ENCODE data around the gene FSCN2. TPM values are rescaled to one million over a fixed set of nuclear protein-coding genes. Genes with fewer than 3 reads are reported as not detected.

FSCN2 gene
- total RNA-seq, 6 experiments from 2014 or later = 0.71 to 1.4 (median 0.99) TPM

- no peak for DNase-seq
- TF ChIP-seq CTCF (IDR thresholded peaks at IDR 0.05) = no peak
- Mint-ChIP-seq H3K36me3 (ENCODE audit: low read depth) (peaks cover 10% of the 10 kb centered on the region), H3K27ac (peak overlapping the region; percentile 68; the same call in 1 of the 2 replicates), H3K9me3 (peaks cover 3% of the 10 kb centered on the region; the same call in 1 of the 2 replicates), H3K4me3 (peak overlapping the region; percentile 92), H3K4me1 (ENCODE audit: low read depth) (peaks cover 17% of the 10 kb centered on the region), H3K27me3 (ENCODE audit: insufficient read depth) (peaks cover 4% of the 10 kb centered on the region)
Measured at GRCh38 chr17:81517009-81517338, 11.2 kb upstream of the FSCN2 start.

DNA sequence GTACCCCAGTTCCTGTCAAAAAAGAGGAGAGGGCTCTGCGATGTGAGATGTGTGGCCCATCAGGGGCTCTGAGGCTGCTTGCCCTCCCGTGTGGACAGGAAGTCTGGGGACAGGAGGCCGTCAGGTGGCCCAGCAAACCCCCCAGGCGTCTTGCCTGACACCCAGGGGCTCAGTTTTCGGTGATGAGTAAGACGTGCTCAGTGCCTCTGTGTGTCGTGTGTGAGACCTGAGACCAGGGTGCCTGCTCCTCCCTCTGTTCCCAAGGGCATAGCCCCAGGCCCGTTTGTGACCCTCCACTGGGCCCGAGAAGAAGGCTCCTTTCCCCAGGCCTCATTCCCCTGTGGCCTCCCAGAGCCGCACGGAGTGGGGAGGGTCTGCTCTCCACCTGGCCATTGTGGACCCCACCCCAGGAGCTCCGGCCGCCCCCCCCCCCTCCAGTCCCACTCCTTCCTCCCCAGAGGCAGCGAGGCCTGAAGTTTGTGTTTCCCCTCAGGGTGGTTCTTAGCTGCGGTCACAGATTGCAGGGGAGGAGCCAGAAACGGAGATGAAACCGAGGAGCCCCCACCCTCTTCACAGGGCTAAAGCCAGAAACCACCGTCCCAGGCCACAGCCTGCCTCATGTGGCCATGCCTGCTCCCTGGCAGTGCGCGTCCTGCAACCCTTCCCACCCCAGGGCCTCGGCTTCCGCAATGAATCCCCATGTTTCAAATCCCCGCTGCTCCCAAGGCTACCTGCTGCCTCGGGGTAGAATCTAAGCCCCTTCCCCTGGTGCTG lies 10.7 kb upstream of the FSCN2 start:
- no peak for TF ChIP-seq CTCF (IDR thresholded peaks at IDR 0.05)
- no peak for DNase-seq
- H3K27ac Mint-ChIP-seq = peak overlapping the region; percentile 52; the same call in 1 of the 2 replicates
- no peaks in the 10 kb centered on the region for H3K27me3 Mint-ChIP-seq (ENCODE audit: insufficient read depth)
- peaks cover 6% of the 10 kb centered on the region for H3K36me3 Mint-ChIP-seq (ENCODE audit: low read depth)
- peak overlapping the region; percentile 73 for H3K4me3 Mint-ChIP-seq
- no peaks in the 10 kb centered on the region for H3K9me3 Mint-ChIP-seq
- peaks cover 17% of the 10 kb centered on the region for H3K4me1 Mint-ChIP-seq (ENCODE audit: low read depth)

- Mint-ChIP-seq H3K4me1 (ENCODE audit: low read depth) (peaks cover 17% of the 10 kb centered on the region), H3K9me3 (no peaks in the 10 kb centered on the region), H3K36me3 (ENCODE audit: low read depth) (peaks cover 6% of the 10 kb centered on the region), H3K27ac (peak overlapping the region; percentile 52; the same call in 1 of the 2 replicates), H3K27me3 (ENCODE audit: insufficient read depth) (no peaks in the 10 kb centered on the region), H3K4me3 (peak overlapping the region; percentile 73)
- no peak for TF ChIP-seq CTCF (IDR thresholded peaks at IDR 0.05)
- no peak for DNase-seq
Measured at GRCh38 chr17:81518113-81518784, 9.9 kb upstream of the FSCN2 start.

- no peaks in the 10 kb centered on the region for H3K27me3 Mint-ChIP-seq (ENCODE audit: insufficient read depth)
- peak overlapping the region; percentile 73; the same call in 1 of the 2 replicates for H3K4me3 Mint-ChIP-seq
- no peak overlapping the region for H3K27ac Mint-ChIP-seq
- peaks cover 17% of the 10 kb centered on the region for H3K4me1 Mint-ChIP-seq (ENCODE audit: low read depth)
- H3K9me3 Mint-ChIP-seq = no peaks in the 10 kb centered on the region
- TF ChIP-seq CTCF (IDR thresholded peaks at IDR 0.05) = no peak
- no peak for DNase-seq
- peaks cover 6% of the 10 kb centered on the region for H3K36me3 Mint-ChIP-seq (ENCODE audit: low read depth)
Measured at GRCh38 chr17:81518785-81519283, 9.3 kb upstream of the FSCN2 start.

- TF ChIP-seq CTCF (IDR thresholded peaks at IDR 0.05) = peak; percentile 76
- Mint-ChIP-seq H3K36me3 (ENCODE audit: low read depth) (peaks cover 6% of the 10 kb centered on the region), H3K27ac (no peak overlapping the region), H3K27me3 (ENCODE audit: insufficient read depth) (no peaks in the 10 kb centered on the region), H3K9me3 (no peaks in the 10 kb centered on the region), H3K4me1 (ENCODE audit: low read depth) (peaks cover 17% of the 10 kb centered on the region), H3K4me3 (no peak overlapping the region)
- DNase-seq = no peak
Measured at GRCh38 chr17:81519284-81520020, 8.7 kb upstream of the FSCN2 start.
